Natural killer cell (primary cell): ENCODE measurements around the gene TMEM231. TPM values are rescaled to one million over a fixed set of nuclear protein-coding genes. Genes with fewer than 3 reads are reported as not detected.

Experiments used
- ATAC-seq, 3 donors: fragments of 150-1000 bp in 2 of 3; fragments of 200-7000 bp in 1 of 3; cut with Tn5 transposase; 1 replicate in 1 of 3; 2 replicates in 2 of 3; pipeline ENCODE4 v1.10.0; 2021; ENCODE audit warnings: mild to moderate bottlenecking in 2 of 3, moderate library complexity in 2 of 3
- DNase-seq, 2 donors: peaks; one replicate each; pipeline versions ENCODE4 v3.0.0 to v3.0.0-alpha.2; 2013 to 2021; ENCODE audit warnings: mixed read lengths in 1 of 2
- H3K27ac ChIP-seq: one replicate; pipeline ENCODE4 v1.5.1; 2013; ENCODE audit warnings: mild to moderate bottlenecking, low read length
- H3K27me3 ChIP-seq: one replicate; pipeline ENCODE4 v1.6.1; 2013; ENCODE audit warnings: low read length; ENCODE audit not compliant: control insufficient read depth, insufficient read depth
- H3K36me3 ChIP-seq: one replicate; pipeline ENCODE4 v1.6.1; 2013; ENCODE audit warnings: low read length; ENCODE audit not compliant: control insufficient read depth, insufficient read depth
- H3K4me1 ChIP-seq: one replicate; pipeline ENCODE4 v1.6.1; 2013; ENCODE audit warnings: low read length; ENCODE audit not compliant: control insufficient read depth, insufficient read depth
- H3K4me3 ChIP-seq: one replicate; pipeline ENCODE4 v1.5.1; 2013; ENCODE audit warnings: low read length
- H3K9me3 ChIP-seq: one replicate; pipeline ENCODE4 v1.6.1; 2013; ENCODE audit warnings: low read length; ENCODE audit not compliant: control insufficient read depth, insufficient read depth
- H3K27ac Mint-ChIP-seq, 2 donors: one replicate each; pipeline ENCODE4 v1.8.0; 2022; ENCODE audit warnings: mild to moderate bottlenecking in 2 of 2, mixed read lengths in 2 of 2, moderate library complexity in 1 of 2
- H3K27me3 Mint-ChIP-seq, 2 donors: one replicate each; pipeline ENCODE4 v1.8.0; 2022; ENCODE audit warnings: low read depth in 2 of 2, mixed read lengths in 2 of 2
- H3K36me3 Mint-ChIP-seq: one replicate; pipeline ENCODE4 v1.8.0; 2022; ENCODE audit warnings: mixed read lengths
- H3K4me1 Mint-ChIP-seq, 2 donors: one replicate each; pipeline ENCODE4 v1.8.0; 2022; ENCODE audit warnings: mixed read lengths in 2 of 2
- H3K4me3 Mint-ChIP-seq: one replicate; pipeline ENCODE4 v1.8.0; 2022; ENCODE audit warnings: mild to moderate bottlenecking, moderate library complexity, mixed read lengths
- H3K9me3 Mint-ChIP-seq, 2 donors: one replicate each; pipeline ENCODE4 v1.8.0; 2022; ENCODE audit warnings: mixed read lengths in 2 of 2
- WGBS: methylation state at CpG from one replicate; pipeline ENCODE4 v1.1.7; 2013; ENCODE audit warnings: missing lambda C conversion rate; ENCODE audit not compliant: insufficient coverage; 5-methylcytosine and 5-hydroxymethylcytosine counted together
- intact Hi-C: fragments of 100-400 bp; cut with micrococcal nuclease; formaldehyde crosslinking; loops from one replicate; pipeline ENCODE4 v1.14.2; 2022
- total RNA-seq, 4 donors: library from RNA; stranded (reverse); fragments of 120-200 nt in 1 of 4; gene quantifications; one replicate each; pipeline versions ENCODE4 v1.2.3 to v1.2.4, GENCODE V29; 2013 to 2022
- TF ChIP-seq, protein P1 (sequence below): fragments of 200-600 bp; IDR thresholded peaks from one replicate; pipeline ENCODE4 v1.8.0; 2022; ENCODE audit warnings: antibody characterized with exemption

TMEM231 gene
- total RNA-seq, 3 donors from 2014 or later (not counting 1 experiment from before 2014, with no cell fraction given), result 2.1 to 2.7 (median 2.4) TPM

DNA sequence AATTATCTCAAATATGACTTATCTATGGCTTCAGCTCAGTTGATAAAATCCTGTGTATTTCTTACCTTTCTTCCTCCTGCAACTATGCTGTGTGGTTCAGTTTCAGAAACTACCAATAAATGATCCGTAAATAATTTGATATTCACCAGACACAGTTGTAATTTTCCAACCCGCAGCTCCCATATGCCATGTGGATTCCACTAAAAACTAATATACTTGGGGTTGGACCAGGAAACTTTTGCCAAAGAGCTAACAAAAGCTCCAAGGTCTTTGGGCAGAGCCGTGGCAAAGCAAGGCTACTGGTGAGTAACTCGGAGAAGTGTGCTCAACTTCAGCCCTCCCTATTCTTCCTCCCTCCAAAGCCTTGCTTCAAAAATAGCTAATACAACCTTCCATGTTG is 58.5 kb downstream of the TMEM231 start:
- no peaks in the 10 kb centered on the region for H3K9me3 Mint-ChIP-seq
- H3K27me3 Mint-ChIP-seq, result peaks cover 9 to 11% of the 10 kb centered on the region in 2 donors
- 91% methylated on average over 4 of the region's 4 CpGs for WGBS
- DNase-seq, result no peak
- H3K27ac Mint-ChIP-seq, result no peak overlapping the region
- H3K4me3 Mint-ChIP-seq, result no peak overlapping the region
- peaks cover 7% of the 10 kb centered on the region for H3K4me1 ChIP-seq
- TF ChIP-seq, protein P1, sequence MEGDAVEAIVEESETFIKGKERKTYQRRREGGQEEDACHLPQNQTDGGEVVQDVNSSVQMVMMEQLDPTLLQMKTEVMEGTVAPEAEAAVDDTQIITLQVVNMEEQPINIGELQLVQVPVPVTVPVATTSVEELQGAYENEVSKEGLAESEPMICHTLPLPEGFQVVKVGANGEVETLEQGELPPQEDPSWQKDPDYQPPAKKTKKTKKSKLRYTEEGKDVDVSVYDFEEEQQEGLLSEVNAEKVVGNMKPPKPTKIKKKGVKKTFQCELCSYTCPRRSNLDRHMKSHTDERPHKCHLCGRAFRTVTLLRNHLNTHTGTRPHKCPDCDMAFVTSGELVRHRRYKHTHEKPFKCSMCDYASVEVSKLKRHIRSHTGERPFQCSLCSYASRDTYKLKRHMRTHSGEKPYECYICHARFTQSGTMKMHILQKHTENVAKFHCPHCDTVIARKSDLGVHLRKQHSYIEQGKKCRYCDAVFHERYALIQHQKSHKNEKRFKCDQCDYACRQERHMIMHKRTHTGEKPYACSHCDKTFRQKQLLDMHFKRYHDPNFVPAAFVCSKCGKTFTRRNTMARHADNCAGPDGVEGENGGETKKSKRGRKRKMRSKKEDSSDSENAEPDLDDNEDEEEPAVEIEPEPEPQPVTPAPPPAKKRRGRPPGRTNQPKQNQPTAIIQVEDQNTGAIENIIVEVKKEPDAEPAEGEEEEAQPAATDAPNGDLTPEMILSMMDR, result no peak
- H3K36me3 ChIP-seq, result no peaks in the 10 kb centered on the region
- H3K36me3 Mint-ChIP-seq, result no peaks in the 10 kb centered on the region
- H3K4me1 Mint-ChIP-seq, result peaks cover 8% of the 10 kb centered on the region in 2 donors
- H3K27ac ChIP-seq, result no peak overlapping the region
- intact Hi-C loops, result no loop called here
- peaks cover 11% of the 10 kb centered on the region for H3K27me3 ChIP-seq
- ATAC-seq, result no peak
- H3K4me3 ChIP-seq, result no peak overlapping the region
- no peaks in the 10 kb centered on the region for H3K9me3 ChIP-seq

DNA sequence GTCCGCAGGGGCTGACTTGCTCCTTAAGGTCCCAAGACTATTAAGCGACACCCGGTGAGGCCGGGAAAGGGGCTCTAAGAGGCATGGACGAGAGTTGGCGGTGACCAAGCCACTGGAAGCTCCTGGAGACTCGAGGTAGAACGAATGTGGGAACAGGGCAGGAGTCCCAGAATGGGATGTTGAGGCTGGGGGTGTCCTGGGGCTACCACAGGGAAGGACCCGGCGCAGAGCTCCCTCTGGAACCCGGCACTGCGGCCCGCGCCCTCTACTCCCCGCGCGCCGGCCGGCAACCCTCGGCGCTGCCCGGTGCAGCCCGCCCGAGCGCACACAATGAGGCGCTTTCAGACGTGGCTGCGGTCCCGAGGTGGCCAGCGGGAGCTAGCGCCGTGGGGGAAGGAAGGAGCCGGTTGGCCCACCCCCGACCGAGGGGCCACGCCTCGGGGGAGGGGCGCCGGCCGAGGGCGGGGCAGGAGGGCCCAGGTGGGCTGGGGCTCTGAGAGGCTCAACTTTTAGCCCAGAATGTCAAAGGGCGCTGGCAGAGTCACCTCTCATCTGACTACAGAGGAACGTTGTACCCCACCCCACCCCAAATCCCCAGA is 60.9 kb downstream of the TMEM231 start, which contains the start of gene CHST6:
TSS of gene CHST6 (minus strand) at position 366 of the 599 bp plus-strand sequence. CDS start 15,613 bp downstream, outside the sequence.
- Mint-ChIP-seq H3K27ac (no peak within 1 kb of the TSS), H3K4me1 (peaks cover 8% of the 10 kb centered on the region in 2 donors), H3K36me3 (no peaks in the 10 kb centered on the region), H3K27me3 (peaks cover 9 to 11% of the 10 kb centered on the region in 2 donors), H3K9me3 (no peaks in the 10 kb centered on the region), H3K4me3 (no peak within 1 kb of the TSS)
- Histone ChIP-seq H3K4me1 (peaks cover 7% of the 10 kb centered on the region), H3K27ac (no peak within 1 kb of the TSS), H3K4me3 (no peak within 1 kb of the TSS), H3K36me3 (no peaks in the 10 kb centered on the region), H3K27me3 (peaks cover 11% of the 10 kb centered on the region), H3K9me3 (no peaks in the 10 kb centered on the region)
- TF ChIP-seq, protein P1, result no peak
- peak; percentile 53 to 86 (median 64) for ATAC-seq
- intact Hi-C loops, result no loop called here
- WGBS, result 2% methylated on average over 43 of the region's 43 CpGs
- peak in 1 of 2 donors; percentile 31 for DNase-seq

DNA sequence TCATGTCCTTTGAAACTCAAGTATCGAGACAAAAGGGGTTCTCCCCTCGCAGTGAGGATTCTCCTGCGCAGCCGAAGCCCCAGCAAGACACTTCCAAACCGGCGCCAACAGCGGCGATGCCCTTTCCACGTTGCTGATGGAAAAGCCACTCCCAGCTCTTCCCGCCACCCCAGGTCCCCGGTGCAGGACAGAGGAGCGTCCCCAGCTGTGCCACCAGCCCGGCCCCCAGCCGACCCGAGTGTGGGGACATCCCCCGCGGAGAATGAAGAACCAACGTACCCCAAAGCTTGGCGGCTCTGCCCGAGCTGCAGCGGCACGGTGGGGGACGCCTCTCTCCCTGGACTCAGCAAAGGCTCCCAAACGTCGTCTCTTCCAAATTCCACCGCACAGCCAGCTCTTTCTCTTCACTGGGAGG is 61.4 kb downstream of the TMEM231 start:
- Mint-ChIP-seq H3K9me3 (no peaks in the 10 kb centered on the region), H3K36me3 (no peaks in the 10 kb centered on the region), H3K4me3 (no peak overlapping the region), H3K4me1 (peaks cover 8% of the 10 kb centered on the region in 2 donors), H3K27me3 (peaks cover 9 to 11% of the 10 kb centered on the region in 2 donors), H3K27ac (no peak overlapping the region)
- Histone ChIP-seq H3K27ac (no peak overlapping the region), H3K4me1 (peaks cover 7% of the 10 kb centered on the region), H3K9me3 (no peaks in the 10 kb centered on the region), H3K27me3 (peaks cover 11% of the 10 kb centered on the region), H3K36me3 (no peaks in the 10 kb centered on the region), H3K4me3 (no peak overlapping the region)
- TF ChIP-seq, protein P1, result no peak
- no peak for DNase-seq
- intact Hi-C loops, result no loop called here
- no peak for ATAC-seq
- 21% methylated on average over 26 of the region's 26 CpGs for WGBS

DNA sequence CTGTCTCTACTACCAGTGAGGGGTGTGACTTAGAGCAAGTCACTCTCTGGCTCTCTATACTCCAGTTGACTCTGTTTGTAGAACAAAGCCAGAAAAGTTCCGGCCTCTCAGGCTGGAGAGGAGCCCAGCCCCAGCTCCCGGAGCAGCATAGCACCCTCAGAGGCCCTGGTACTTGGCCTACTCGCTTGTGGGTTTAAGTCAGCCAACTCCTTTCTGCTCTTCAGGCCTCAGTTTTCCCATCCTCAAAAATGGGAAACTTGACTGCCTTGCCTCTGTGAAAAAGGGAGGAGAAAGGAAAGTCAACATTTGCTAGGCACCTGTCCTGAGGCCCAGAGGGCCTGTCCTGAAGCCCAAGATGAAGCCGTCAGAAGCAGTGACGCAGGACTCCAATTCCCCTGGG is 61.9 kb downstream of the TMEM231 start:
- peaks cover 8% of the 10 kb centered on the region in 2 donors for H3K4me1 Mint-ChIP-seq

More for the DNA sequence above, 61.9 kb downstream of the TMEM231 start:
- DNase-seq (no peak), ATAC-seq (no peak)
- peaks cover 11% of the 10 kb centered on the region for H3K27me3 ChIP-seq
- no peaks in the 10 kb centered on the region for H3K36me3 Mint-ChIP-seq
- H3K9me3 ChIP-seq, result no peaks in the 10 kb centered on the region
- no peaks in the 10 kb centered on the region for H3K9me3 Mint-ChIP-seq
- H3K27ac Mint-ChIP-seq, result no peak overlapping the region
- 92% methylated on average over 5 of the region's 5 CpGs for WGBS
- no peak overlapping the region for H3K4me3 Mint-ChIP-seq
- TF ChIP-seq, protein P1, result no peak
- no peak overlapping the region for H3K4me3 ChIP-seq
- H3K27me3 Mint-ChIP-seq, result peaks cover 9 to 11% of the 10 kb centered on the region in 2 donors
- intact Hi-C loops, result no loop called here
- no peak overlapping the region for H3K27ac ChIP-seq
- no peaks in the 10 kb centered on the region for H3K36me3 ChIP-seq
- H3K4me1 ChIP-seq, result peaks cover 7% of the 10 kb centered on the region
